Measurements from ENCODE around the gene NECTIN4.

NECTIN4 gene

GRCh38 chr1:161021970-161022353 is 67.4 kb downstream of the NECTIN4 start:
- no peak for DNase-seq (ENCODE audit: low spot score)

GRCh38 chr1:161021165-161021969 is 68.0 kb downstream of the NECTIN4 start:
- DNase-seq (ENCODE audit: low spot score) = peak; percentile 94

Measured in NAMALWA (cell line).